HG03025 (cell line): ENCODE data around the gene KCTD7.
"Not testable (repeated sequence)": the region's sequence is repeated elsewhere in the genome, so short reads cannot be mapped to it uniquely, and the experiment has no call there.

Source experiments
- ATAC-seq: cut with Tn5 transposase; IDR thresholded peaks from one replicate; pipeline ENCODE4 v1.9.1; 2021; ENCODE audit warnings: mild to moderate bottlenecking, moderate library complexity; ENCODE audit not compliant: unreplicated experiment, low FRiP score

Gene KCTD7

DNA sequence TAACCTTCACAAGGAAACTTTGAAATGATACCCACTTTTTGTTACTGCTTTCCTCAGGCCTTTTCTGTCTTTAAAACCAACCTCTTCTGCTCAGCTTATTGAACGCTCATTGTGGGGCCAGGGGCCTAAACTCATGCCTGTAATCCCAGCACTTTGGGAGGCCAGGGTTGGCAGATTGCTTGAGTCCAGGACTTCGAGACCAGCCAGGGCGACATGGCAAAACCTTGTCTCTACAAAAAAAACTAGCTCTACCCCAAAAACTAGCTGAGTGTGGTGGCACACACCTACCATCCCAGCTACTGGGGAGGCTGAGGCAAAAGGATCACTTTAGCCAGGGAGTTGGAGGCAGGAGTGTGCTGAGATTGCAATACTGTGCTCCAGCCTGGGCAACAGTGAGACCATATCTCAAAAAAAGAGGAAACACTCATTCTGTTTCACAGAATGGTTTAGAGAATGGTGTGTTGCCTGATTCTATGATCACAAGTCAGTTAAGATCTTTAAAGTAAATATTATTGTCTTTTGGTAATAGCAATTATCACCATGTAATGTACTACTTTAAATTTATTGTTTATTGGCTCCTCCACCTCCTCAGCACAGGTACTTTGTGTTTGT lies 51.1 kb downstream of the KCTD7 start:
- no peak for ATAC-seq

DNA sequence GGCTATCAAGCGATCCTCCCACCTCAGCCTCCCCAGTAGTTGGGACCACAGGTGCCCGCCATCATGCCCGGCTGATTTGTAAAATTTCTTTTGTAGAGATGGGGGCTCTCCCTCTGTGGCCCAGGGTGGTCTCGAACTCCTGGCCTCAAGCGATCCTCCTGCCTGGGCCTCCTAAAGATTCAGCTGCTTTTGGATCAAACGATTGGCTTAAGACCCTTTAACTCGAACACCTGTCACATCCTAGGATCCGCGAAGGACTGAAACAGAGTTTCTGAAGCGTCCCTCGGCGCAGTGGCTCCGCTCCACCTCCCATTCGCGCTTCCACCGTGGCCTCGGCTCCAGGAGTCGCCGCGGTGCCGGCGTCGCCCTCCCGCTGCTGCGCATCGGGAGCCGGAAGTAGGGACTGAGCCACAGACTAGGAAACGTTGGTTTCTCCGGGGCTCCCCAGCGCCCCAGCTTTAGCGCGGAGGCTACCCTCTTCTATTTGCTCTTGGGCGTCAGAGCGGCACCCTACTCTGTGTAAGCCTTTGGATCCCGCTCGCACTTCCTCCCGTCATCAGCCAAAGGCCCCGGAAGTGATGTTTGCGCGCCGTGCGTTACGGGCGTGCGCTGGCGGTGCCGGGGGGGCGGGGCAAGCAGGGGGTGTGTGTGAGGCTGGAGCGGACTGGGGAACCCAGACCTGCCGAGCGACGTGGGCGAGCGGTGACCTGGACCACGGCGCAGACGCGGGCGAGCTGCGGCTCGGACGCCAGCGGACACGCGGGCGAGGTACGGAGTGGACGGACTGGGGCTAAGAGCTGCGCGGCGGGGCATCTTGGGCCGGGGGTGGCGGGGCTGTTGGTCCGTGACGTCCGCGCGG lies 53.0 kb downstream of the KCTD7 start:
- ATAC-seq = peak; percentile 95

DNA sequence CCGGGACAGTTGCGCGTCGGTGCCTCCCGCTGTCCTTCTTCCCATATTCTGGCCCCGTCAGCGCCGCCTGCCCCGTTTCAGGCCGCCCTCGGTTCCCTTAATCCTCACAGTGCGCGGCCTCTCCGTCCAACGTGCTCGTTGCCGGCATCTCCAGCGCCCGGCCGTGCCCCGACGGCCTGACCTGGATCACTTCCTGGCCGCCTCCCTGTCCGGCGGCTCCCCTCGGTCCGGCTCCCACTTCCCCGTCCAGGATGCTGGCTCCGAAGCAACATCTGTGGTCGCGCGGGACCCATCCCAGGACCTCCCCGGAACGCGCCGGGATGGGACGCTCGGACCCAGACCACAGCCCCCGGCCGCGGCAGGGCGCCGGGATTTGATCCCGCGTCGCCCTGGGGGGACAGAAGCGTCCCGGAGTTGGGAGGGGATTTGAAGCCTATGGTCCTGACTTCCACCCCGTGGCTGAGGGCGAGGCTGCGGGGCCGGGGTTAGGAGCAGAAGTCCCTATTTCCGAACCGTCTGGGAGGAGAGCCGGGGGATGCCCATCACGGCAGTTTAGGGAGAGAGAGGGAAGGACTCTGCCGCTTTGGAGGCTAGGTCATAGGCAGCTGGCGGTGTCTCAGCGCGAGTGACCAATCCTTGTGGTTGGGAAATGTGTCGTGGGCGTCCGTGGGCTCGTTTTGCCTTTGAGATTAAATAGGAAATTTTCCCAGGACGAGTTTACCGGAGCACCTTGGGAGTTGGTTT lies 53.8 kb downstream of the KCTD7 start:
- ATAC-seq = peak; percentile 16

DNA sequence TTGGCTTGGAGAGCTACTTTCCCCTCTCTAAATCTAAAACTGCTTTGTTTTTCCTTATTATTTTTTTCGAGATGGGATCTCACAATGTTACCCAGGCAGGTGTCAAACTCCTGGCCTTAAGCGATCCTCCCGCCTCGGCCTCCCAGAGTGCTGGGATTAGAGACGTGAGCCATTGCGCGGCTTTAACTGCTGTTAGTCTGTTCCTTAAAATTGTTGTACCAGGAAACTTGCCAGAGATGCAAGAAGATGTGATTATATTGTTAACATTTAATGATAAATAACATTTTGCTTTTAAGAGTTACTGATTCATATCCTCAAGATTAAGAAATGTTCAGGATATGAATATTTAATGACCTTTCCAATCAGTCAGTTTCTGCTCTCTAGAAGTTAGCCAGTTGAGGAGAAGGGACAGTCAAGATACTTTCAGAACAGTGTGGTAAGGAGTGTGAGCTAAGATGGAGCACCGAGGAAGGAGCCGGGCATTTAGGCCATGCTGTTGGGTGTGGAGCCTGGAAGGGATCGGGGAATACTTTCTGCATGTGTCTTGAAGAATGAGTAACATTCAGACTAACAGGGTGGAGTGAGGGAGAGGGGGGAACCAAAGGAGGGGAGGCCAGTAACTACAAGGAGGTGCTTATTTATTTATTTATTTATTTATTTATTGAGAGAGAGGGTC lies 54.6 kb downstream of the KCTD7 start:
- not testable (repeated sequence) for ATAC-seq

DNA sequence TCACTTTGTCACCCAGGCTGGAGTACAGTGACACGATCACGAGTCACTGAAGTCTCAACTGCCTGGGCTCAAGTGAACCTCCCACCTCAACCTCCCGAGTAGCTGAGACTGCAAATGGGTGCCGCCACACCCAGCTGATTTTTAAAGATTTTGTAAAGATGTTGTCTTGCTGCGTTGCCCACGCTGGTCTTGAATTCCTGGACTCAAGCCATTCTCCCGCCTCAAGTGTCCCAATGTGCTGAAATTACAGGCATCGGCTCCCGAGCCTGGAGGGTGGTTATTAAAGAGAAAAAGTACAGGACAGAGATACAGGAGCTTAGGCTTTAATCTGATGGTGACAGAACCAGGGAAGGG lies 55.1 kb downstream of the KCTD7 start:
- no peak for ATAC-seq

DNA sequence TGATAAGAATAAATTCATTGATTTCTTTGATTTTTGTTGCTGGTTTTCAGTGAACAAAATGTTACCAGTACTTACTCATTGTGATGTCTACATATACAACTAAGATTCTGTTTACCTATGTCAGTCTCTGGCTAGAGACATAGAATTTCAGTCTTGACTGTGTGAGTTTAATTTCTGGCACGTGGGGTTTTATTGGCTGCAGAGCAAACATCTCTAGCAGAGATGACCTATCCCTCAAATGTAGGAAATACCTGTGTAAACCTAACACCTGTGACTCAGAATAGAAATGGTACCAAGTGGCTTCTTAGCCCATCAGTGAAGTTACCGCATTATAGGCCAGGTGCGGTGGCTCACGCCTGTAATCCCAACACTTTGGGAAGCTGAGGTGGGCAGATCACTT lies 57.0 kb downstream of the KCTD7 start:
- ATAC-seq = not testable (repeated sequence)

DNA sequence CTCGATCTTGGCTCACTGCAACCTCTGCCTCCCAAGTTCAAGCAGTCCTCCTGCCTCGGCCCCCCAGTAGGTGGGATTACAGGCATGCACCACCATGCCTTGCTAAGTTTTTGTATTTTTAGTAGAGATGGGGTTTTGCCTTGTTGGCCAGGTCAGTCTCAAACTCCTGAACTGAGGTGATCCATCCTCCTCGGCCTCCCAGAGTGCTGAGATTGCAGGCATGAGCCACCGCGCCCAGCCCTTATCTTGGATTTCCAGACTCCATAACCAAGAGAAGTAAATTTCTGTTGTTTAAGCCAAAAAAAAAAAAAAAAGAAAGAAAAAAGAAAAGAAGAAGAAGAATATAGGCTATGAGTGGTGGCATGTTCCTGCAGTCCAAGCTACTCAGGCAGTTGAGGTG lies 58.5 kb downstream of the KCTD7 start:
- no peak for ATAC-seq

DNA sequence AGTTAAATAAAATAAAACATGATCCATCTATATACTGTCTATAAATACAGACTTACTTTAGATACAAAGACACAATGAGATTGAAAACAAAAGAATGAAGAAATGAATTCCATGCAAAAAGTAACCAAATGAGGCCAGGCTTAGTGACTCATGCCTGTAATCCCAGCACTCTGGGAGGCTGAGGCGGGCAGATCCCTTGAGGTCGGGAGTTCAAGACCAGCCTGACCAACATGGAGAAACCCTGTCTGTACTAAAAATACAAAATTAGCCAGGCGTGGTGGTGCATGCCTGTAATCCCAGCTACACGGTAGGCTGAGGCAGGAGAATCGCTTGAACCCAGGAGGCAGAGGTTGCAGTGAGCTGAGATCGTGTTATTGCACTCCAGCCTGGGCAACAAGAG lies 59.0 kb downstream of the KCTD7 start:
- not testable (repeated sequence) for ATAC-seq

DNA sequence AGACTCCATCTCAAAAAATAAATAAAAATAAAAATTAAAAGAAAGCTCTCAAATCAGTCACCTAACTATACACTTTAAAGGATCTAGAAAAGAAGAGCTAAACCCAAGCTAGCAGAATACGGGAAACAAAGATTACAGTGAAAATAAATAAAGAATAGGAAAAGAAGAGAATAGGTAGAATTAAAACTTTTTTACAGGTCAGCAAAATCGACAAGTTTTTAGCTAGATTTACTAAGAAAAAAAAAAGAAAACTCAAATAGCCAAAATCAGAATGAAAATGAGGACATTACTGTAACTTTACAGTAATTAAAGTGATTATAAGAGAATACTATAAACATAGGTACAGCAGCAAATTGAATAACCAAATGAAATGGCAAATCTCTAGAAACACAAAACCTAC lies 60.4 kb downstream of the KCTD7 start:
- ATAC-seq = no peak

DNA sequence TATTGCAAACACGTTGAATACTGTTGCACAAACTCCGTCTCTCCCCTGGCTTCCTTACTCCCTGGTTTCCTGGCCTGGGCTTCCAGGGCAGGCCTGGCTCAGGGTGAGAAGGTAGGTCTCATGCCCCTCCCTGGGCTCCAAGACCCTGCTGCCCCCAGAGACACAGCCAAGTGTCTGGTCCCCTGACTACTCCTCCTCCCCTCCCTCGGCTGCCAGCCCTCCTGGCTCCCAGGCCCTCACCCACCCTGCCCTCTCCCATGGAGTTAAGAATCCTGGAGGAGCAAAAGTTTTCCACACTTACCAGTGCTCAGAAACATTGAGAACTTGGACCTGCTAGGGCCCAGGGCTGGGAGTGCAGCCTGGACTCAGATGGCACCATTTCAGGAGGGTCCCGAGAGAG lies 64.7 kb downstream of the KCTD7 start:
- no peak for ATAC-seq
